ENCODE results near the gene NSRP1. TPM values are rescaled to one million over a fixed set of nuclear protein-coding genes. Genes with fewer than 3 reads are reported as not detected.
"Not testable (repeated sequence)": the region's sequence is repeated elsewhere in the genome, so short reads cannot be mapped to it uniquely, and the experiment has no call there.

Gene NSRP1
- total RNA-seq, 4 donors from 2014 or later = 16.2 to 60.2 (median 42.7) TPM

- no peak for TF ChIP-seq POLR2A (IDR thresholded peaks at IDR 0.05)
- TF ChIP-seq, protein P1, sequence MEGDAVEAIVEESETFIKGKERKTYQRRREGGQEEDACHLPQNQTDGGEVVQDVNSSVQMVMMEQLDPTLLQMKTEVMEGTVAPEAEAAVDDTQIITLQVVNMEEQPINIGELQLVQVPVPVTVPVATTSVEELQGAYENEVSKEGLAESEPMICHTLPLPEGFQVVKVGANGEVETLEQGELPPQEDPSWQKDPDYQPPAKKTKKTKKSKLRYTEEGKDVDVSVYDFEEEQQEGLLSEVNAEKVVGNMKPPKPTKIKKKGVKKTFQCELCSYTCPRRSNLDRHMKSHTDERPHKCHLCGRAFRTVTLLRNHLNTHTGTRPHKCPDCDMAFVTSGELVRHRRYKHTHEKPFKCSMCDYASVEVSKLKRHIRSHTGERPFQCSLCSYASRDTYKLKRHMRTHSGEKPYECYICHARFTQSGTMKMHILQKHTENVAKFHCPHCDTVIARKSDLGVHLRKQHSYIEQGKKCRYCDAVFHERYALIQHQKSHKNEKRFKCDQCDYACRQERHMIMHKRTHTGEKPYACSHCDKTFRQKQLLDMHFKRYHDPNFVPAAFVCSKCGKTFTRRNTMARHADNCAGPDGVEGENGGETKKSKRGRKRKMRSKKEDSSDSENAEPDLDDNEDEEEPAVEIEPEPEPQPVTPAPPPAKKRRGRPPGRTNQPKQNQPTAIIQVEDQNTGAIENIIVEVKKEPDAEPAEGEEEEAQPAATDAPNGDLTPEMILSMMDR (IDR thresholded peaks at IDR 0.05) = no peak
- no peak for TF ChIP-seq EP300 (IDR thresholded peaks at IDR 0.05; ENCODE audit: low read depth)
- no peak for TF ChIP-seq POLR2AphosphoS5 (IDR thresholded peaks at IDR 0.05)
- intact Hi-C loops (cut with DNase I; ENCODE audit: low total_unique reads) (no loop called here), in situ Hi-C loops (cut with MboI; ENCODE audit: low pct_ligation_motif_present in 1 of 4, low pct_unique_long_range_greater_than_20kb in 1 of 4, low sequenced_read_pairs in 3 of 4) (no loop called here)
- Histone ChIP-seq H3K27me3 (peaks cover 7% of the 10 kb centered on the region), H3K27ac (no peak overlapping the region), H3K4me3 (no peak overlapping the region), H3K4me1 (no peaks in the 10 kb centered on the region), H3K36me3 (no peaks in the 10 kb centered on the region), H3K9me3 (no peaks in the 10 kb centered on the region)
- no peak for DNase-seq
- WGBS, 2 donors (ENCODE audit: low coverage in 1 of 2) = 83 to 89% methylated on average over 9 to 10 of the region's 10 CpGs
Observed at GRCh38 chr17:30226878-30227277, 110.3 kb downstream of the NSRP1 start.

GRCh38 chr17:30228011-30228410 is 111.4 kb downstream of the NSRP1 start:
- no peak overlapping the region for H3K27ac ChIP-seq
- in situ Hi-C loops (cut with MboI; ENCODE audit: low pct_ligation_motif_present in 1 of 4, low pct_unique_long_range_greater_than_20kb in 1 of 4, low sequenced_read_pairs in 3 of 4) (no loop called here), intact Hi-C loops (cut with DNase I; ENCODE audit: low total_unique reads) (no loop called here)
- H3K27me3 ChIP-seq = peaks cover 16% of the 10 kb centered on the region
- DNase-seq = no peak
- WGBS, 2 donors (ENCODE audit: low coverage in 1 of 2) = 84 to 85% methylated on average over 2 to 3 of the region's 3 CpGs
- H3K4me1 ChIP-seq = no peaks in the 10 kb centered on the region
- H3K36me3 ChIP-seq = no peaks in the 10 kb centered on the region
- no peak overlapping the region for H3K4me3 ChIP-seq
- no peaks in the 10 kb centered on the region for H3K9me3 ChIP-seq
- TF ChIP-seq, protein P1 (IDR thresholded peaks at IDR 0.05) = no peak
- TF ChIP-seq EP300 (IDR thresholded peaks at IDR 0.05; ENCODE audit: low read depth) (no peak), POLR2AphosphoS5 (IDR thresholded peaks at IDR 0.05) (no peak), POLR2A (IDR thresholded peaks at IDR 0.05) (no peak)

DNA sequence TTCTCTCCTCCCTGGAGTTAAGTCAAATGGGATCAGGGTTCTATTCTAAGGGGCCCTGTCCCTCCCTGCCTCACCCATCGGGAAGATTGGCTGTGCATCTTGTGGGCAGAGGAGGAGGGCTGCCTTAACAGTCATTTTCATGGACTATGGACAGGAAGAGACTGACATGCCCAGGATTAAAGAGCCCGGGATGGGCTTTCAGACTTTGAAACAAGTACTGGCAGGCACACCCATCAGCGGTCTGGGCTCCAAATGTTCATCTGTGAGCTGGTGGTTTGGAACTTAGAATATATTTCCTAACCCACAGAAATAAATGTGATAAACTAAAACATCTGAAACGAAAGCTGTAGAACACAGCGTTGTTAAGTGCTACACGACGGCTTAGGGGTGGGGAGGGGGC is 112.4 kb downstream of the NSRP1 start:
- TF ChIP-seq POLR2A (IDR thresholded peaks at IDR 0.05) (no peak), POLR2AphosphoS5 (IDR thresholded peaks at IDR 0.05) (no peak), EP300 (IDR thresholded peaks at IDR 0.05; ENCODE audit: low read depth) (no peak)
- TF ChIP-seq, protein P1 (IDR thresholded peaks at IDR 0.05) = no peak
- in situ Hi-C loops (cut with MboI; ENCODE audit: low pct_ligation_motif_present in 1 of 4, low pct_unique_long_range_greater_than_20kb in 1 of 4, low sequenced_read_pairs in 3 of 4) = no loop called here

DNA sequence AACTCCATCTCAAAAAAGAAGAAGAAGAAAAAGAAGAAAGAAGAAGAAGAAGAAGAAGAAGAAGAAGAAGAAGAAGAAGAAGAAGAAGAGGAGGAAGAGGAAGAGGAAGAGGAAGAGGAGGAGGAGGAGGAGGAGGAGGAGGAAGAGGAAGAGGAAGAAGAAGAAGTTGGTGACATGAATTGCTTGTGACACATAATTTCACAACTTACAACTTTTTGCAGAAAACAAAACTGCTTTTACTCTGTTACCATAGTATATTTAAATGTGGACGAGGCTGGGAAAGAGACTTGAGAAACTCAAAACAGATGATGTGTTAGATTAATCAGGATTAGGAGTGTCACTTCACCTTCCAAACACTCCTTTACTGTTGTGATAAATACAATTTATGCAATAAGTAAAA is 113.4 kb downstream of the NSRP1 start:
- intact Hi-C loops (cut with DNase I; ENCODE audit: low total_unique reads); in situ Hi-C loops (cut with MboI; ENCODE audit: low pct_ligation_motif_present in 1 of 4, low pct_unique_long_range_greater_than_20kb in 1 of 4, low sequenced_read_pairs in 3 of 4); H3K4me1 ChIP-seq; DNase-seq; H3K9me3 ChIP-seq; H3K36me3 ChIP-seq; H3K4me3 ChIP-seq; H3K27ac ChIP-seq: not testable (repeated sequence)
- peaks cover 36% of the 10 kb centered on the region for H3K27me3 ChIP-seq
- WGBS, 2 donors (ENCODE audit: low coverage in 1 of 2) = 60 to 67% methylated on average over 1 of the region's 1 CpG

More for the DNA sequence above, 112.4 kb downstream of the NSRP1 start:
- intact Hi-C loops (cut with DNase I; ENCODE audit: low total_unique reads) = no loop called here
- Histone ChIP-seq H3K4me3 (no peak overlapping the region), H3K27ac (no peak overlapping the region), H3K27me3 (peaks cover 26% of the 10 kb centered on the region), H3K9me3 (no peaks in the 10 kb centered on the region), H3K36me3 (no peaks in the 10 kb centered on the region), H3K4me1 (no peaks in the 10 kb centered on the region)
- 49 to 58% methylated on average over 4 to 7 of the region's 7 CpGs for WGBS, 2 donors (ENCODE audit: low coverage in 1 of 2)
- peak; percentile 30 for DNase-seq

DNA sequence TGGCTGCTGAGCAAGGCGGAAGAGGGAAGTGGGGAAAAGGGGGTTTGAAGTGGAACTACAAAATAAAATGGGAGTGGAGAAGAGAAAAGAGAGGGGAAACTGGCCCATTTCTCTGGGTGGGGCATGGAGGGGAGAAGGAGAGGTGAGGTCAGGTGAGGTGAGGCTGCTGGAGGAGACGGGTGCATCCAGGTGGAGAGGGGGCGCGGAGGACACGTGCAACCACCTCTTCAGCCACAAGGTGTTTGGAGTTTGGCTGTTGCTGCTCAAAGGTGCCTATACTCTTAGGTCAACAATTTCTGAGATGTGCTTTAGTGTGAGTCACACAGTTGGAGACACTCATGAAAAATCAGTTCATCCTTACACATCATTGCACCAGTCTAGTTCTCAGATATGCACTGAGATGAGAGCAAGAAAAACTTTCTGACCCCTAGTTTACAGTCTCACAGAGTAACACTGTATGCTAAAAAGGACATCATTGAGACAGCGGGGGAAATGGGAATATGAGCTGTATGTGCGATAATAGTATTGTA is 114.0 kb downstream of the NSRP1 start:
- intact Hi-C loops (cut with DNase I; ENCODE audit: low total_unique reads) = no loop called here
- DNase-seq = no peak
- WGBS, 2 donors (ENCODE audit: low coverage in 1 of 2) = 86 to 89% methylated on average over 2 to 7 of the region's 7 CpGs
- peaks cover 43% of the 10 kb centered on the region for H3K27me3 ChIP-seq
- H3K36me3 ChIP-seq = no peaks in the 10 kb centered on the region
- H3K9me3 ChIP-seq = no peaks in the 10 kb centered on the region
- H3K4me1 ChIP-seq = peaks cover 0 to 9% (median 7%) of the 10 kb centered on the region in 4 donors
- no peak for TF ChIP-seq EP300 (IDR thresholded peaks at IDR 0.05; ENCODE audit: low read depth)
- TF ChIP-seq POLR2A (IDR thresholded peaks at IDR 0.05) = no peak
- TF ChIP-seq POLR2AphosphoS5 (IDR thresholded peaks at IDR 0.05) = no peak
- TF ChIP-seq, protein P1 (IDR thresholded peaks at IDR 0.05) = no peak
- H3K27ac ChIP-seq = no peak overlapping the region
- in situ Hi-C loops (cut with MboI; ENCODE audit: low pct_ligation_motif_present in 1 of 4, low pct_unique_long_range_greater_than_20kb in 1 of 4, low sequenced_read_pairs in 3 of 4) = no loop called here
- H3K4me3 ChIP-seq = no peak overlapping the region
